Astrocyte (in vitro differentiated cells and primary cell): ENCODE measurements around the gene CRAT. TPM values are rescaled to one million over a fixed set of nuclear protein-coding genes. Genes with fewer than 3 reads are reported as not detected.
A peak's percentile ranks its signal among the peaks of the same experiment; 100 is the strongest.

Source experiments
- DNase-seq: peaks from one replicate; pipeline ENCODE4 v3.0.0-alpha.2; 2010; ENCODE audit warnings: low read depth
- FAIRE-seq: peaks from 2 replicates; lab custom pipeline; 2011; peaks lifted over from hg19 to GRCh38; lab: Jason Lieb, UNC
- H2AFZ ChIP-seq: 2 replicates; pipeline ENCODE4 v1.6.0; 2012; ENCODE audit warnings: low read depth, low read length, inconsistent platforms
- H3K27ac ChIP-seq: 2 replicates; pipeline ENCODE4 v1.5.1; 2011; ENCODE audit warnings: low read depth, low read length, inconsistent platforms
- H3K27me3 ChIP-seq: 2 replicates; pipeline ENCODE4 v1.6.0; 2011; ENCODE audit warnings: low read length, inconsistent platforms; ENCODE audit not compliant: insufficient read depth
- H3K36me3 ChIP-seq: 2 replicates; pipeline ENCODE4 v1.5.1; 2011; ENCODE audit warnings: low read length, inconsistent platforms; ENCODE audit not compliant: insufficient read depth
- H3K4me1 ChIP-seq: 2 replicates; pipeline ENCODE4 v1.5.1; 2011; ENCODE audit warnings: low read length, inconsistent platforms; ENCODE audit not compliant: insufficient read depth
- H3K4me2 ChIP-seq: 2 replicates; pipeline ENCODE4 v1.6.0; 2012; ENCODE audit warnings: low read length, inconsistent platforms
- H3K4me3 ChIP-seq: 2 replicates; pipeline ENCODE4 v1.5.1; 2011; ENCODE audit warnings: low read depth, mild to moderate bottlenecking, low read length, inconsistent platforms; ENCODE audit not compliant: insufficient read depth
- H3K79me2 ChIP-seq: 2 replicates; pipeline ENCODE4 v1.6.0; 2012; ENCODE audit warnings: mild to moderate bottlenecking, low read length, inconsistent platforms; ENCODE audit not compliant: insufficient read depth
- H3K9ac ChIP-seq: 2 replicates; pipeline ENCODE4 v1.6.0; 2012; ENCODE audit warnings: mild to moderate bottlenecking, low read length, inconsistent platforms
- H3K9me3 ChIP-seq: 2 replicates; pipeline ENCODE4 v1.5.1; 2012; ENCODE audit warnings: low read depth, mild to moderate bottlenecking, low read length, inconsistent platforms; ENCODE audit not compliant: insufficient read depth
- H4K20me1 ChIP-seq: 2 replicates; pipeline ENCODE4 v1.6.0; 2012; ENCODE audit warnings: low read length, inconsistent platforms; ENCODE audit not compliant: insufficient read depth
- H3K27ac Mint-ChIP-seq: one replicate; pipeline ENCODE4 v1.8.0; 2021; ENCODE audit warnings: mild to moderate bottlenecking, mixed read lengths; ENCODE audit not compliant: unreplicated experiment
- H3K27me3 Mint-ChIP-seq: one replicate; pipeline ENCODE4 v1.8.0; 2021; ENCODE audit warnings: low read depth, mixed read lengths; ENCODE audit not compliant: unreplicated experiment
- H3K36me3 Mint-ChIP-seq: one replicate; pipeline ENCODE4 v1.8.0; 2021; ENCODE audit warnings: low read depth, mixed read lengths; ENCODE audit not compliant: unreplicated experiment
- H3K4me1 Mint-ChIP-seq: one replicate; pipeline ENCODE4 v1.8.0; 2021; ENCODE audit warnings: low read depth, mixed read lengths; ENCODE audit not compliant: unreplicated experiment
- H3K4me3 Mint-ChIP-seq: one replicate; pipeline ENCODE4 v1.8.0; 2021; ENCODE audit warnings: mild to moderate bottlenecking, moderate library complexity, mixed read lengths; ENCODE audit not compliant: unreplicated experiment
- H3K9me3 Mint-ChIP-seq: one replicate; pipeline ENCODE4 v1.8.0; 2021; ENCODE audit warnings: mild to moderate bottlenecking, mixed read lengths; ENCODE audit not compliant: unreplicated experiment
- CTCF ChIP-seq: IDR thresholded peaks from 2 replicates; pipeline ENCODE4 v1.5.1; 2011; ENCODE audit warnings: low read depth, mild to moderate bottlenecking, inconsistent platforms, low read length, moderate library complexity; ENCODE audit not compliant: insufficient read depth
- EZH2 ChIP-seq: IDR thresholded peaks from 2 replicates; pipeline ENCODE4 v1.6.1; 2012; ENCODE audit warnings: mild to moderate bottlenecking, low read length, inconsistent platforms; ENCODE audit not compliant: insufficient read depth
- total RNA-seq: library from RNA; stranded (reverse); gene quantifications from 2 replicates; pipeline ENCODE4 v1.2.1, GENCODE V29; 2021

CRAT gene
- total RNA-seq, 1 donor from 2014 or later = 21.2 TPM

GRCh38 chr9:129143031-129143927 is 32.7 kb upstream of the CRAT start:
- no peaks in the 10 kb centered on the region for H3K27me3 ChIP-seq
- H3K27ac ChIP-seq = peak overlapping the region; percentile 100
- no peak overlapping the region for H2AFZ ChIP-seq
- H3K36me3 ChIP-seq = no peaks in the 10 kb centered on the region
- FAIRE-seq (peak; percentile 77), DNase-seq (peak; percentile 87)
- no peak overlapping the region for H3K4me3 ChIP-seq
- H3K27me3 Mint-ChIP-seq = no peaks in the 10 kb centered on the region
- H3K9me3 ChIP-seq = no peaks in the 10 kb centered on the region
- H3K9me3 Mint-ChIP-seq = no peaks in the 10 kb centered on the region
- peaks cover 3% of the 10 kb centered on the region for H3K36me3 Mint-ChIP-seq
- peaks cover 32% of the 10 kb centered on the region for H3K79me2 ChIP-seq
- TF ChIP-seq EZH2 (no peak), CTCF (peak; percentile 97)
- H3K4me2 ChIP-seq = peak overlapping the region; percentile 88
- H4K20me1 ChIP-seq = no peaks in the 10 kb centered on the region
- peak overlapping the region; percentile 97 for H3K9ac ChIP-seq
- H3K4me1 ChIP-seq = peaks cover 80% of the 10 kb centered on the region
- H3K4me3 Mint-ChIP-seq = peak overlapping the region; percentile 70
- peak overlapping the region; percentile 70 for H3K27ac Mint-ChIP-seq
- H3K4me1 Mint-ChIP-seq = peaks cover 69% of the 10 kb centered on the region

- Mint-ChIP-seq H3K27ac (peak overlapping the region; percentile 70), H3K36me3 (peaks cover 3% of the 10 kb centered on the region), H3K4me1 (peaks cover 69% of the 10 kb centered on the region), H3K4me3 (peak overlapping the region; percentile 70), H3K27me3 (no peaks in the 10 kb centered on the region), H3K9me3 (no peaks in the 10 kb centered on the region)
- H3K4me2 ChIP-seq = peak overlapping the region; percentile 88
- H2AFZ ChIP-seq = no peak overlapping the region
- H3K27me3 ChIP-seq = no peaks in the 10 kb centered on the region
- no peak for FAIRE-seq
- TF ChIP-seq EZH2 (no peak), CTCF (no peak)
- peak overlapping the region; percentile 37 for H3K4me3 ChIP-seq
- H3K36me3 ChIP-seq = no peaks in the 10 kb centered on the region
- peaks cover 32% of the 10 kb centered on the region for H3K79me2 ChIP-seq
- peak overlapping the region; percentile 97 for H3K9ac ChIP-seq
- H3K4me1 ChIP-seq = peaks cover 82% of the 10 kb centered on the region
- no peaks in the 10 kb centered on the region for H4K20me1 ChIP-seq
- H3K9me3 ChIP-seq = no peaks in the 10 kb centered on the region
- no peak for DNase-seq
- peak overlapping the region; percentile 100 for H3K27ac ChIP-seq
Observed at GRCh38 chr9:129142138-129142935, 31.7 kb upstream of the CRAT start.
